Endothelial cell of umbilical vein (primary cell): ENCODE measurements around the gene GGACT. TPM values are rescaled to one million over a fixed set of nuclear protein-coding genes. Genes with fewer than 3 reads are reported as not detected.

ENCODE experiments used
- BruUV-seq: library from RNA; stranded (reverse); fragments of 400-500 nt; replicated peaks from 2 replicates; lab custom pipeline; 2021; lab: Mats Ljungman, UMichigan
- CTCF ChIA-PET: fragments of 300-600, 350-600 bp; sonication (Branson Sonifier 250); formaldehyde crosslinking; loops from one replicate; lab custom pipeline; 2021; ENCODE audit warnings: antibody characterized with exemption, inconsistent platforms; lab: Charles Lee
- POLR2A ChIA-PET: fragments of 300-600, 350-600 bp; sonication (Branson Sonifier 250); formaldehyde crosslinking; loops from one replicate; lab custom pipeline; 2021; ENCODE audit warnings: antibody characterized with exemption, inconsistent platforms; lab: Charles Lee
- DNase-seq: peaks from one replicate; pipeline ENCODE4 v3.0.0-alpha.2; 2011; ENCODE audit warnings: low read depth, low spot score
- FAIRE-seq: peaks from 2 replicates; lab custom pipeline; 2011; peaks lifted over from hg19 to GRCh38; lab: Jason Lieb, UNC
- H2AFZ ChIP-seq: 2 replicates; pipeline ENCODE4 v1.6.0; 2012; ENCODE audit warnings: low read depth, low read length, control low read depth, inconsistent platforms
- H3K27ac ChIP-seq: 2 replicates; pipeline ENCODE4 v1.5.1; 2011; ENCODE audit warnings: low read depth, mild to moderate bottlenecking, control low read depth, low read length, moderate library complexity; ENCODE audit not compliant: insufficient read depth
- H3K27me3 ChIP-seq, 2 experiments: 2 replicates each; pipeline versions ENCODE4 v1.6.0 to v1.6.1; 2011; ENCODE audit warnings: low read length in 2 of 2, mixed read lengths in 1 of 2; ENCODE audit not compliant: control insufficient read depth in 2 of 2, insufficient read depth in 2 of 2
- H3K36me3 ChIP-seq, 2 experiments: 2 replicates in 1 of 2; 3 replicates in 1 of 2; pipeline ENCODE4 v1.5.1; 2011; ENCODE audit warnings: low read length in 2 of 2, mild to moderate bottlenecking in 1 of 2, moderate library complexity in 1 of 2; ENCODE audit not compliant: control insufficient read depth in 2 of 2, insufficient read depth in 2 of 2; ENCODE audit errors: extremely low read depth in 1 of 2
- H3K4me1 ChIP-seq: 3 replicates; pipeline ENCODE4 v1.5.1; 2011; ENCODE audit warnings: mild to moderate bottlenecking, low read length; ENCODE audit not compliant: control insufficient read depth, insufficient read depth; ENCODE audit errors: extremely low read depth
- H3K4me2 ChIP-seq: 2 replicates; pipeline ENCODE4 v1.6.1; 2011; ENCODE audit warnings: low read length, control low read depth, mixed read lengths; ENCODE audit not compliant: insufficient read depth
- H3K4me3 ChIP-seq, 3 experiments: fragments of 200-600 bp in 1 of 3; sonication (generic), shearing (Covaris generic) in 1 of 3; replicated peaks in 1 of 3; 2 replicates each; pipeline ENCODE4 v1.5.1; 2011 to 2016; ENCODE audit warnings: control low read depth in 3 of 3, low read length in 3 of 3, mild to moderate bottlenecking in 2 of 3, inconsistent platforms in 1 of 3, low read depth in 1 of 3, moderate library complexity in 1 of 3; ENCODE audit not compliant: insufficient read depth in 1 of 3
- H3K79me2 ChIP-seq: 2 replicates; pipeline ENCODE4 v1.6.0; 2012; ENCODE audit warnings: low read length, inconsistent platforms; ENCODE audit not compliant: control insufficient read depth, insufficient read depth
- H3K9ac ChIP-seq: replicated peaks from 2 replicates; pipeline ENCODE3; 2011; ENCODE audit warnings: low read length, control low read depth; ENCODE audit not compliant: insufficient read depth; ENCODE audit errors: extremely low read depth
- H3K9me1 ChIP-seq: replicated peaks from 3 replicates; pipeline ENCODE4 v1.6.0; 2011; ENCODE audit warnings: mild to moderate bottlenecking, low read length; ENCODE audit not compliant: control insufficient read depth, insufficient read depth; ENCODE audit errors: extremely low read depth
- H3K9me3 ChIP-seq: replicated peaks from 2 replicates; pipeline ENCODE4 v1.5.1; 2012; ENCODE audit warnings: low read length, inconsistent platforms; ENCODE audit not compliant: control insufficient read depth, insufficient read depth
- H4K20me1 ChIP-seq: replicated peaks from 2 replicates; pipeline ENCODE3; 2011; ENCODE audit warnings: mild to moderate bottlenecking, low read length; ENCODE audit not compliant: control insufficient read depth, insufficient read depth; ENCODE audit errors: extremely low read depth
- EZH2 ChIP-seq: IDR thresholded peaks from 2 replicates; pipeline ENCODE4 v1.6.1; 2012; ENCODE audit warnings: borderline replicate concordance, low read depth, mild to moderate bottlenecking, moderate library complexity, low read length, inconsistent platforms; ENCODE audit not compliant: severe bottlenecking
- FOS ChIP-seq: IDR thresholded peaks from 2 replicates; pipeline ENCODE4 v1.6.1; 2011; ENCODE audit warnings: mild to moderate bottlenecking, low read length, moderate library complexity, borderline replicate concordance; ENCODE audit not compliant: insufficient read depth
- JUN ChIP-seq: IDR thresholded peaks from 2 replicates; pipeline ENCODE4 v1.6.1; 2011; ENCODE audit warnings: borderline replicate concordance, low read depth; ENCODE audit not compliant: insufficient read length, insufficient read depth
- MYC ChIP-seq: IDR thresholded peaks from one replicate; pipeline ENCODE4 v1.6.1; 2011; ENCODE audit warnings: mild to moderate bottlenecking, low read depth, low read length
- POLR2A ChIP-seq: IDR thresholded peaks from 2 replicates; pipeline ENCODE4 v1.6.1; 2012; ENCODE audit warnings: low read depth, mild to moderate bottlenecking, control low read depth, low read length
- POLR2AphosphoS5 ChIP-seq: IDR thresholded peaks from 2 replicates; pipeline ENCODE4 v1.6.1; 2012; ENCODE audit warnings: low read depth, mild to moderate bottlenecking, control low read depth, low read length, moderate library complexity; ENCODE audit not compliant: insufficient read depth
- dilution Hi-C: fragments of 300-500 bp; cut with MboI; formaldehyde crosslinking; loops from one replicate; pipeline ENCODE4 v1.15.0; 2019; ENCODE audit warnings: low sequenced_read_pairs; ENCODE audit not compliant: extremely low pct_ligation_motif_present
- intact Hi-C: fragments of 100-400 bp; cut with micrococcal nuclease; formaldehyde crosslinking; loops from one replicate; pipeline ENCODE4 v1.10.0; 2022
- polyA plus RNA-seq, 4 experiments: library from polyadenylated mRNA; depleted of rRNA in 3 of 4; stranded (reverse) in 3 of 4; unstranded in 1 of 4; fragments of >200 nt; gene quantifications; 2 replicates each; pipeline versions ENCODE4 v1.2.1 to v1.2.3, GENCODE V29; 2011 to 2012; ENCODE audit warnings: missing spikeins in 1 of 4
- total RNA-seq: library from RNA; stranded (reverse); gene quantifications from 2 replicates; pipeline ENCODE4 v1.2.3, GENCODE V29; 2021
- TF ChIP-seq, protein P1 (sequence below): IDR thresholded peaks from 2 replicates; pipeline ENCODE4 v1.6.1; 2011; ENCODE audit not compliant: insufficient read depth, insufficient read length
- TF ChIP-seq, protein P2 (sequence below), 2 donors: IDR thresholded peaks; 1 replicate in 1 of 2; 2 replicates in 1 of 2; pipeline ENCODE4 v1.5.1; 2011; ENCODE audit warnings: low read length in 2 of 2, mild to moderate bottlenecking in 2 of 2, moderate library complexity in 2 of 2, control low read depth in 1 of 2, inconsistent platforms in 1 of 2, low read depth in 1 of 2; ENCODE audit not compliant: insufficient read depth in 1 of 2; ENCODE audit errors: extremely low read depth in 1 of 2

The GGACT gene
- total and polyA plus RNA-seq, 2 donors (not counting 3 experiments of a cell fraction or from before 2014, with no cell fraction given), result 2.5 to 6.5 TPM

DNA sequence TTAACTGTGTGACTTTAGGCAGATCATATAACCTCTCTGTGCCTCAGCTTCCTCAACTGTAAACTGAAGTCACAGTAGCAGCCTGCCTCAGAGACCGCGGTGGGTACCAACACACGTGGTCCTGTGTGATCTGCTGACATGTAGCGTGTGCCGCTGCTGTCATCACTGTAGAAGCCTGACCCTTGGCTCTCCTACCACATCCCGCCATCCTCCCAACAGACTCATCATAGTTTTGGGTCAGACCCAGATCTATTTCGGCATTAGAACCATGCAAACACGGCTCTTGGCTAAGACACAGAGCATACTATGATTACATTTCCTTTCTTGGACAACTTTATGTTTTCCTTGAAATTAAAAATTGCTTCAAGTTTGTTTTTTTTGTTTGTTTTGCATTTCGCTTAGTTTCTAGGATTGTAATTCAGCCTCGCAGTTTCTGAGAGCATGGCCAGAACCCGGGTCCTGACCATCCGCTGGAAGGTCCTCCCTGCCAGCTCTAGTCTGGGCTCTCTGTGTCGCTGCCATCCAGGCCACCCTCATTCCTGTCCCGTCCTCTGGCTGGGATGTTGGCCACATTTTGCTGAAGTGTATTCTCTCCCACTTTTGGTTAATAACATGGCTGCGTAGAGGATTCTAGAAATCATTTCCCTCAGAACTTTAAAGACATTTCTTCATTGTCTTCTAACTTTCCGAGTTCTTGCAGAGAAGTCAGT is 53.0 kb downstream of the GGACT start:
- dilution Hi-C loops (no loop called here), intact Hi-C loops (no loop called here)
- FAIRE-seq, result no peak
- BruUV-seq, result no TSS peak
- no peak overlapping the region for H2AFZ ChIP-seq
- H3K36me3 ChIP-seq, result no peaks in the 10 kb centered on the region
- H3K4me2 ChIP-seq, result no peak overlapping the region
- no peaks in the 10 kb centered on the region for H3K9me1 ChIP-seq
- H3K9ac ChIP-seq, result no peak overlapping the region
- no peak overlapping the region for H3K27ac ChIP-seq
- H3K9me3 ChIP-seq, result no peaks in the 10 kb centered on the region
- no peaks in the 10 kb centered on the region for H4K20me1 ChIP-seq
- no peaks in the 10 kb centered on the region for H3K79me2 ChIP-seq
- DNase-seq, result no peak
- CTCF ChIA-PET, result no interaction called here
- no peaks in the 10 kb centered on the region for H3K4me1 ChIP-seq
- no peak overlapping the region for H3K4me3 ChIP-seq
- POLR2A ChIA-PET, result no interaction called here
- H3K27me3 ChIP-seq, result no peaks in the 10 kb centered on the region
- TF ChIP-seq, protein P1, sequence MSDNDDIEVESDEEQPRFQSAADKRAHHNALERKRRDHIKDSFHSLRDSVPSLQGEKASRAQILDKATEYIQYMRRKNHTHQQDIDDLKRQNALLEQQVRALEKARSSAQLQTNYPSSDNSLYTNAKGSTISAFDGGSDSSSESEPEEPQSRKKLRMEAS, result no peak
- TF ChIP-seq, protein P2, sequence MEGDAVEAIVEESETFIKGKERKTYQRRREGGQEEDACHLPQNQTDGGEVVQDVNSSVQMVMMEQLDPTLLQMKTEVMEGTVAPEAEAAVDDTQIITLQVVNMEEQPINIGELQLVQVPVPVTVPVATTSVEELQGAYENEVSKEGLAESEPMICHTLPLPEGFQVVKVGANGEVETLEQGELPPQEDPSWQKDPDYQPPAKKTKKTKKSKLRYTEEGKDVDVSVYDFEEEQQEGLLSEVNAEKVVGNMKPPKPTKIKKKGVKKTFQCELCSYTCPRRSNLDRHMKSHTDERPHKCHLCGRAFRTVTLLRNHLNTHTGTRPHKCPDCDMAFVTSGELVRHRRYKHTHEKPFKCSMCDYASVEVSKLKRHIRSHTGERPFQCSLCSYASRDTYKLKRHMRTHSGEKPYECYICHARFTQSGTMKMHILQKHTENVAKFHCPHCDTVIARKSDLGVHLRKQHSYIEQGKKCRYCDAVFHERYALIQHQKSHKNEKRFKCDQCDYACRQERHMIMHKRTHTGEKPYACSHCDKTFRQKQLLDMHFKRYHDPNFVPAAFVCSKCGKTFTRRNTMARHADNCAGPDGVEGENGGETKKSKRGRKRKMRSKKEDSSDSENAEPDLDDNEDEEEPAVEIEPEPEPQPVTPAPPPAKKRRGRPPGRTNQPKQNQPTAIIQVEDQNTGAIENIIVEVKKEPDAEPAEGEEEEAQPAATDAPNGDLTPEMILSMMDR (IDR thresholded peaks at IDR 0.05; ENCODE audit: extremely low read depth in 1 of 2, insufficient read depth in 1 of 2, low read depth in 1 of 2, low read length in 2 of 2), result no peak
- no peak for TF ChIP-seq MYC
- TF ChIP-seq JUN, result no peak
- TF ChIP-seq POLR2AphosphoS5, result no peak
- TF ChIP-seq POLR2A, result no peak
- no peak for TF ChIP-seq EZH2
- TF ChIP-seq FOS, result no peak
